MCF 10A (cell line): Measurements from ENCODE around the gene ARFGEF3. TPM values are rescaled to one million over a fixed set of nuclear protein-coding genes. Genes with fewer than 3 reads are reported as not detected.

Experiments used
- BruUV-seq: library from RNA; stranded (reverse); fragments of 400-500 nt; replicated peaks from 2 replicates; lab custom pipeline; 2021; lab: Mats Ljungman, UMichigan
- CTCF ChIA-PET: fragments of 300-600 bp; sonication (Branson Sonifier 250); formaldehyde crosslinking; extraction: SDS; loops from one replicate; lab custom pipeline; 2021; ENCODE audit warnings: antibody characterized with exemption, inconsistent platforms; lab: Yijun Ruan, JAX
- POLR2A ChIA-PET: fragments of 300-600, 350-650 bp; sonication (Branson Sonifier 250); formaldehyde crosslinking; extraction: SDS; loops from one replicate; lab custom pipeline; 2020; ENCODE audit warnings: antibody characterized with exemption, inconsistent platforms; lab: Yijun Ruan, JAX
- DNase-seq: peaks from one replicate; pipeline ENCODE4 v3.0.0-alpha.2; 2018; ENCODE audit not compliant: unreplicated experiment
- H3K27ac Mint-ChIP-seq: one replicate; pipeline ENCODE4 v1.8.0; 2022; ENCODE audit warnings: mild to moderate bottlenecking, low read depth, mixed read lengths; ENCODE audit not compliant: unreplicated experiment
- H3K27me3 Mint-ChIP-seq: one replicate; pipeline ENCODE4 v1.8.0; 2022; ENCODE audit warnings: mixed read lengths; ENCODE audit not compliant: insufficient read depth, unreplicated experiment
- H3K36me3 Mint-ChIP-seq: one replicate; pipeline ENCODE4 v1.8.0; 2022; ENCODE audit warnings: mild to moderate bottlenecking, moderate library complexity, mixed read lengths; ENCODE audit not compliant: insufficient read depth, unreplicated experiment
- H3K4me1 Mint-ChIP-seq: one replicate; pipeline ENCODE4 v1.8.0; 2022; ENCODE audit warnings: mixed read lengths; ENCODE audit not compliant: insufficient read depth, unreplicated experiment
- H3K4me3 Mint-ChIP-seq: one replicate; pipeline ENCODE4 v1.8.0; 2022; ENCODE audit warnings: mild to moderate bottlenecking, moderate library complexity, mixed read lengths; ENCODE audit not compliant: unreplicated experiment
- H3K9me3 Mint-ChIP-seq: one replicate; pipeline ENCODE4 v1.8.0; 2022; ENCODE audit warnings: mixed read lengths; ENCODE audit not compliant: unreplicated experiment
- intact Hi-C: fragments of 100-400 bp; cut with micrococcal nuclease; formaldehyde crosslinking; loops from 2 replicates; pipeline ENCODE4 v1.14.1; 2022
- total RNA-seq: library from RNA; stranded (reverse); gene quantifications from 2 replicates; pipeline ENCODE4 v1.2.3, GENCODE V29; 2022
- TF ChIP-seq, protein P1 (sequence below): fragments of 200-600 bp; IDR thresholded peaks from one replicate; pipeline ENCODE4 v1.8.0; 2022; ENCODE audit warnings: antibody characterized with exemption, mild to moderate bottlenecking; ENCODE audit not compliant: unreplicated experiment

Gene ARFGEF3
- total RNA-seq, 1 experiment from 2014 or later = 3.4 TPM

DNA sequence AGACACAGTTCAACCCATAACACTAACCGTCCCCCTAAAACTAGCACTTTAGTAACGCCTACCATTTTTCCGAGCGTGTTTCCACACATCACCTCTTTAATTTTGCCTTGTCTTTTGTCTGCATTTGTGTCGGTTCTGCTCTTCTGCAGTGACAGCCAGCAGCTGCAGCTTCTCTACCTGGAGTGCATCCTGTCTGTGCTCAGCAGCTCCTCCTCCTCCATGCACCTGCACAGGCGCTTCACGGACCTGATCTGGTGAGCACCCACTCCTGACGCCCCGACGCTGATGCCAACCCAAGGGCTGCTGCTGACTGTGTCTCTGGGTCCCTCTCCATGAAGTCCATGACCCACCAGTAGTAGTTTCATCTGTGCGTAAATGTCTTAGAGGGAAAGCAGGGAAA lies 92.0 kb downstream of the ARFGEF3 start:
- Mint-ChIP-seq H3K4me1 (no peaks in the 10 kb centered on the region), H3K9me3 (no peaks in the 10 kb centered on the region), H3K27me3 (no peaks in the 10 kb centered on the region), H3K36me3 (no peaks in the 10 kb centered on the region), H3K27ac (no peak overlapping the region), H3K4me3 (no peak overlapping the region)
- intact Hi-C loops = no loop called here
- ChIA-PET POLR2A (no interaction called here), CTCF (no interaction called here)
- BruUV-seq = no TSS peak
- TF ChIP-seq, protein P1, sequence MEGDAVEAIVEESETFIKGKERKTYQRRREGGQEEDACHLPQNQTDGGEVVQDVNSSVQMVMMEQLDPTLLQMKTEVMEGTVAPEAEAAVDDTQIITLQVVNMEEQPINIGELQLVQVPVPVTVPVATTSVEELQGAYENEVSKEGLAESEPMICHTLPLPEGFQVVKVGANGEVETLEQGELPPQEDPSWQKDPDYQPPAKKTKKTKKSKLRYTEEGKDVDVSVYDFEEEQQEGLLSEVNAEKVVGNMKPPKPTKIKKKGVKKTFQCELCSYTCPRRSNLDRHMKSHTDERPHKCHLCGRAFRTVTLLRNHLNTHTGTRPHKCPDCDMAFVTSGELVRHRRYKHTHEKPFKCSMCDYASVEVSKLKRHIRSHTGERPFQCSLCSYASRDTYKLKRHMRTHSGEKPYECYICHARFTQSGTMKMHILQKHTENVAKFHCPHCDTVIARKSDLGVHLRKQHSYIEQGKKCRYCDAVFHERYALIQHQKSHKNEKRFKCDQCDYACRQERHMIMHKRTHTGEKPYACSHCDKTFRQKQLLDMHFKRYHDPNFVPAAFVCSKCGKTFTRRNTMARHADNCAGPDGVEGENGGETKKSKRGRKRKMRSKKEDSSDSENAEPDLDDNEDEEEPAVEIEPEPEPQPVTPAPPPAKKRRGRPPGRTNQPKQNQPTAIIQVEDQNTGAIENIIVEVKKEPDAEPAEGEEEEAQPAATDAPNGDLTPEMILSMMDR = no peak
- no peak for DNase-seq

DNA sequence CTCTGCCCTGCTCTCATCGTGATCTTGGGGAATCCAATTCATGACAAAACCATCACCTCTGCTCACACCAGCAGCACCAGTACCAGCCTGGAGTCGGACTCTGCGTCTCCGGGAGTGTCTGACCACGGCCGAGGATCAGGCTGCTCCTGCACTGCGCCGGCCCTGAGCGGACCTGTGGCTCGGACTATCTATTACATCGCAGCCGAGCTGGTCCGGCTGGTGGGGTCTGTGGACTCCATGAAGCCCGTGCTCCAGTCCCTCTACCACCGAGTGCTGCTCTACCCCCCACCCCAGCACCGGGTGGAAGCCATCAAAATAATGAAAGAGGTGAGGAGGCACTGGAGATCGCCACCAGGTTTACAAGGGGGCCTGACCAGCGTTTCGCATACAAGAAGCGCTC lies 93.7 kb downstream of the ARFGEF3 start:
- no TSS peak for BruUV-seq
- TF ChIP-seq, protein P1 = no peak
- ChIA-PET CTCF (no interaction called here), POLR2A (no interaction called here)
- DNase-seq = no peak
- H3K36me3 Mint-ChIP-seq = no peaks in the 10 kb centered on the region
- no peak overlapping the region for H3K27ac Mint-ChIP-seq
- no peaks in the 10 kb centered on the region for H3K9me3 Mint-ChIP-seq
- H3K27me3 Mint-ChIP-seq = no peaks in the 10 kb centered on the region
- intact Hi-C loops = no loop called here
- H3K4me1 Mint-ChIP-seq = no peaks in the 10 kb centered on the region
- no peak overlapping the region for H3K4me3 Mint-ChIP-seq

DNA sequence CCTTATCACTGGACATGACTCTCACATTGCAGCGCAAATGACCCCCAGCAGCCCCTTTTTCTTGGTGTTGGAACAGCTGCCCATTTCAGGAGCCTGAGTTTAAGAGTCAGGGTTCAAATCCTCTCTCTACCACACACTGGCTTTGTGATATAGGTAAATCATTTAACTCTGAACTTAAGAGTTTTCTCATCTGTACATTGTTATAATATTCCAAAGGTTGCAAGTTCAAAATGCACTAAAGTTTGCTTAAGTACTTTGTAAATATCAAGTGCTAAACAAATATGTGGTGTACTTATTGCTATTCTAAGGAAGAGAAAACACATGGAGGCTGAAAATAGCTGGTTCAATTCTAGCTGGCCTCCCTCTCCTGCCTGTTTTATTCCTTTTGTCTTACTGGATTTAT lies 95.9 kb downstream of the ARFGEF3 start:
- no peak for DNase-seq
- TF ChIP-seq, protein P1 = no peak
- intact Hi-C loops = no loop called here
- Mint-ChIP-seq H3K27ac (no peak overlapping the region), H3K9me3 (no peaks in the 10 kb centered on the region), H3K4me1 (no peaks in the 10 kb centered on the region), H3K27me3 (no peaks in the 10 kb centered on the region), H3K4me3 (no peak overlapping the region), H3K36me3 (no peaks in the 10 kb centered on the region)
- POLR2A ChIA-PET = no interaction called here
- BruUV-seq = no TSS peak
- CTCF ChIA-PET = no interaction called here

DNA sequence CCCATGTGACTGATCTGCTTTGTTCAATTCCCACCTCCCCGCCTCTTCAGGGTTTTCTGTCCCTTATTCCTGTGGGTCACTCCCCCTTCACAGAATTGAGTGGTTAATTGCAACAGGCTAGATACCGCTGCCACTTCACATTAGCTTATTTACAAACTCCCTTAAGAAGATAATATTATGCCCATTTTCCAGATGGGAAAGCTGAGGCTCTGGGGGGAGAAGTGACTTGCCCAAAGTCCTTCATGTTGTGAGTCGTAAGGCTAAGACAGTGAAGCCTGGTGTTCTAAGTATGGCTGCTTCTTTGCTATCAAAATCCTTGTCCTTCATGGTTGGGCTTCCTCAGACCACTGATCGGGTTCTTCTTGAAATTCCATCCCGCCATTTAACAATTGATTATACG lies 96.5 kb downstream of the ARFGEF3 start:
- Mint-ChIP-seq H3K9me3 (no peaks in the 10 kb centered on the region), H3K36me3 (no peaks in the 10 kb centered on the region), H3K4me1 (no peaks in the 10 kb centered on the region), H3K27ac (no peak overlapping the region), H3K27me3 (no peaks in the 10 kb centered on the region), H3K4me3 (no peak overlapping the region)
- CTCF ChIA-PET = interaction anchor here (0.9 kb wide), 1 partner anchor 251 kb away, joined by 4 read pairs; no protein-coding TSS in a partner anchor
- intact Hi-C loops = no loop called here
- no peak for DNase-seq
- no TSS peak for BruUV-seq
- TF ChIP-seq, protein P1 = no peak
- POLR2A ChIA-PET = no interaction called here
